Measurements from ENCODE around the gene ABHD12. TPM values are rescaled to one million over a fixed set of nuclear protein-coding genes. Genes with fewer than 3 reads are reported as not detected.

The ABHD12 gene
- total RNA-seq, 1 experiment from 2014 or later, result 48.3 TPM

- no peak for DNase-seq
- H3K9me3 ChIP-seq (ENCODE audit: low read length), result no peaks in the 10 kb centered on the region
- H3K4me3 ChIP-seq (ENCODE audit: low read length), result no peak overlapping the region
- no peak overlapping the region for H3K9ac ChIP-seq (ENCODE audit: low read length)
- TF ChIP-seq CTCF (conservative IDR thresholded peaks at IDR 0.05; ENCODE audit: low read depth, low read length), result no peak
- ChIA-PET CTCF (no interaction called here), POLR2A (ENCODE audit: unreplicated experiment) (no interaction called here)
- peaks cover 45% of the 10 kb centered on the region for H3K36me3 ChIP-seq (ENCODE audit: low read depth, low read length)
- no peaks in the 10 kb centered on the region for H3K27me3 ChIP-seq (ENCODE audit: low read length)
- H3F3A ChIP-seq (ENCODE audit: low read length, unreplicated experiment), result no peaks in the 10 kb centered on the region
- H3K9me2 ChIP-seq (replicated peaks; ENCODE audit: low read length), result no peaks in the 10 kb centered on the region
- H3K4me1 ChIP-seq (ENCODE audit: insufficient read depth, low read length), result 0 out of 2 replicates have a peak, but pooled peaks cover 9% of the 10 kb centered on the region
- H3K27ac ChIP-seq (ENCODE audit: low read length), result no peak overlapping the region
- peaks cover 56% of the 10 kb centered on the region for H3K79me2 ChIP-seq (ENCODE audit: low read length)
- no peak for ATAC-seq
- BruUV-seq (replicated peaks), result no TSS peak
- intact Hi-C loops (cut with micrococcal nuclease), result no loop called here
- H2AFZ ChIP-seq (ENCODE audit: low read length), result no peak overlapping the region
- H4K20me1 ChIP-seq (ENCODE audit: low read length), result peaks cover 44% of the 10 kb centered on the region
- H3K4me2 ChIP-seq (ENCODE audit: low read length), result no peak overlapping the region
These were observed 132.2 kb downstream of the ABHD12 start for GRCh38 chr20:25258476-25258805.

GRCh38 chr20:25257756-25258475 lies 132.7 kb downstream of the ABHD12 start:
- Histone ChIP-seq H3K9me2 (replicated peaks; ENCODE audit: low read length) (no peaks in the 10 kb centered on the region), H3F3A (ENCODE audit: low read length, unreplicated experiment) (no peaks in the 10 kb centered on the region), H3K4me1 (ENCODE audit: insufficient read depth, low read length) (peaks cover 13% of the 10 kb centered on the region), H2AFZ (ENCODE audit: low read length) (no peak overlapping the region), H3K9ac (ENCODE audit: low read length) (no peak overlapping the region), H3K36me3 (ENCODE audit: low read depth, low read length) (peaks cover 47% of the 10 kb centered on the region), H3K4me3 (ENCODE audit: low read length) (no peak overlapping the region), H3K27me3 (ENCODE audit: low read length) (no peaks in the 10 kb centered on the region), H3K9me3 (ENCODE audit: low read length) (no peaks in the 10 kb centered on the region), H3K27ac (ENCODE audit: low read length) (no peak overlapping the region), H4K20me1 (ENCODE audit: low read length) (peaks cover 46% of the 10 kb centered on the region), H3K79me2 (ENCODE audit: low read length) (peaks cover 61% of the 10 kb centered on the region), H3K4me2 (ENCODE audit: low read length) (no peak overlapping the region)
- BruUV-seq (replicated peaks), result no TSS peak
- intact Hi-C loops (cut with micrococcal nuclease), result no loop called here
- POLR2A ChIA-PET (ENCODE audit: unreplicated experiment), result no interaction called here
- ATAC-seq (no peak), DNase-seq (no peak)
- TF ChIP-seq EZH2phosphoT487 (IDR thresholded peaks at IDR 0.05; ENCODE audit: borderline replicate concordance, low read length) (no peak), EZH2 (IDR thresholded peaks at IDR 0.05; ENCODE audit: low read length, unreplicated experiment) (no peak), CTCF (conservative IDR thresholded peaks at IDR 0.05; ENCODE audit: low read depth, low read length) (no peak)
- CTCF ChIA-PET, result no interaction called here

GRCh38 chr20:25257130-25257529 lies 133.5 kb downstream of the ABHD12 start:
- H3K79me2 ChIP-seq (ENCODE audit: low read length), result peaks cover 69% of the 10 kb centered on the region
- H3K36me3 ChIP-seq (ENCODE audit: low read depth, low read length), result peaks cover 55% of the 10 kb centered on the region
- no peak overlapping the region for H3K9ac ChIP-seq (ENCODE audit: low read length)
- H3K9me3 ChIP-seq (ENCODE audit: low read length), result no peaks in the 10 kb centered on the region
- CTCF ChIA-PET, result no interaction called here
- no peaks in the 10 kb centered on the region for H3F3A ChIP-seq (ENCODE audit: low read length, unreplicated experiment)
- no peak overlapping the region for H2AFZ ChIP-seq (ENCODE audit: low read length)
- H4K20me1 ChIP-seq (ENCODE audit: low read length), result peaks cover 54% of the 10 kb centered on the region
- intact Hi-C loops (cut with micrococcal nuclease), result no loop called here
- H3K4me2 ChIP-seq (ENCODE audit: low read length), result no peak overlapping the region
- H3K4me3 ChIP-seq (ENCODE audit: low read length), result no peak overlapping the region
- no peak for DNase-seq
- no peaks in the 10 kb centered on the region for H3K9me2 ChIP-seq (replicated peaks; ENCODE audit: low read length)
- peaks cover 21% of the 10 kb centered on the region for H3K4me1 ChIP-seq (ENCODE audit: insufficient read depth, low read length)
- no TSS peak for BruUV-seq (replicated peaks)
- POLR2A ChIA-PET (ENCODE audit: unreplicated experiment), result no interaction called here
- no peak for ATAC-seq
- H3K27ac ChIP-seq (ENCODE audit: low read length), result no peak overlapping the region
- no peaks in the 10 kb centered on the region for H3K27me3 ChIP-seq (ENCODE audit: low read length)
- TF ChIP-seq EZH2phosphoT487 (IDR thresholded peaks at IDR 0.05; ENCODE audit: borderline replicate concordance, low read length), result no peak
- TF ChIP-seq CTCF (conservative IDR thresholded peaks at IDR 0.05; ENCODE audit: low read depth, low read length), result no peak
- TF ChIP-seq EZH2 (IDR thresholded peaks at IDR 0.05; ENCODE audit: low read length, unreplicated experiment), result no peak

Measured in PC-3 (cell line).